Hepatocyte (in vitro differentiated cells): ENCODE results near the gene KCNQ5. TPM values are rescaled to one million over a fixed set of nuclear protein-coding genes. Genes with fewer than 3 reads are reported as not detected.

ENCODE experiments used
- DNase-seq: peaks from one replicate; pipeline ENCODE4 v3.0.0-alpha.2; 2016; ENCODE audit warnings: low spot score
- H2AFZ ChIP-seq: fragments of 200-600 bp; sonication (generic); 2 replicates; pipeline ENCODE4 v1.6.0; 2016; ENCODE audit warnings: antibody characterized with exemption, mild to moderate bottlenecking
- H3K27ac ChIP-seq: fragments of 200-600 bp; sonication (generic); 2 replicates; pipeline ENCODE4 v1.5.1; 2016; ENCODE audit warnings: mild to moderate bottlenecking
- H3K27me3 ChIP-seq: fragments of 200-600 bp; sonication (generic); 2 replicates; pipeline ENCODE4 v1.6.1; 2016
- H3K36me3 ChIP-seq: fragments of 200-600 bp; sonication (generic); replicated peaks from 2 replicates; pipeline ENCODE4 v1.5.1; 2016; ENCODE audit warnings: low read depth; ENCODE audit not compliant: insufficient read depth
- H3K4me1 ChIP-seq: fragments of 200-600 bp; sonication (generic); 2 replicates; pipeline ENCODE4 v1.5.1; 2016; ENCODE audit warnings: mild to moderate bottlenecking, moderate library complexity; ENCODE audit not compliant: insufficient read depth
- H3K4me2 ChIP-seq: fragments of 200-600 bp; sonication (generic); 2 replicates; pipeline ENCODE4 v1.6.0; 2016
- H3K4me3 ChIP-seq: fragments of 200-600 bp; sonication (generic); 2 replicates; pipeline ENCODE4 v1.5.1; 2016; ENCODE audit warnings: mild to moderate bottlenecking
- H3K79me2 ChIP-seq: fragments of 200-600 bp; sonication (generic); 2 replicates; pipeline ENCODE4 v1.6.0; 2017; ENCODE audit warnings: mild to moderate bottlenecking
- H3K9me2 ChIP-seq: fragments of 200-600 bp; sonication (generic); replicated peaks from 2 replicates; pipeline ENCODE4 v1.6.0; 2017; ENCODE audit warnings: mild to moderate bottlenecking; ENCODE audit not compliant: insufficient read depth
- H3K9me3 ChIP-seq: fragments of 200-600 bp; sonication (generic); 2 replicates; pipeline ENCODE4 v1.5.1; 2016; ENCODE audit warnings: low read depth, mild to moderate bottlenecking
- H4K20me1 ChIP-seq: fragments of 200-600 bp; sonication (generic); 2 replicates; pipeline ENCODE4 v1.6.0; 2016; ENCODE audit warnings: mild to moderate bottlenecking; ENCODE audit not compliant: insufficient read depth, poor library complexity, severe bottlenecking
- EZH2 ChIP-seq: fragments of 200-600 bp; sonication (generic); IDR thresholded peaks from 2 replicates; pipeline ENCODE4 v1.6.1; 2016; ENCODE audit warnings: antibody characterized with exemption, mild to moderate bottlenecking, borderline replicate concordance
- EZH2phosphoT487 ChIP-seq: fragments of 200-600 bp; sonication (generic); IDR thresholded peaks from one replicate; pipeline ENCODE4 v1.6.1; 2018; ENCODE audit warnings: antibody characterized with exemption, mild to moderate bottlenecking, low read depth, moderate library complexity; ENCODE audit not compliant: unreplicated experiment, severe bottlenecking
- WGBS: methylation state at CpG from one replicate; pipeline ENCODE4 v1.1.6; 2016; ENCODE audit warnings: low lambda C conversion rate; ENCODE audit errors: missing lambda C conversion rate; 5-methylcytosine and 5-hydroxymethylcytosine counted together
- polyA plus RNA-seq: library from polyadenylated mRNA; unstranded; fragments of >200 nt; fragmentation: Nextera tagmentation; extraction: Ambion mirVana; gene quantifications from 2 replicates; pipeline ENCODE4 v1.2.1, GENCODE V29; 2016
- total RNA-seq: library from RNA; depleted of rRNA; stranded (reverse); fragments of >200 nt; gene quantifications from 2 replicates; pipeline ENCODE4 v1.2.3, GENCODE V29; 2014
- TF ChIP-seq, protein P1 (sequence below): fragments of 200-600 bp; sonication (generic); IDR thresholded peaks from 2 replicates; pipeline ENCODE4 v1.5.1; 2016; ENCODE audit warnings: antibody characterized with exemption, mild to moderate bottlenecking; ENCODE audit not compliant: poor library complexity

The KCNQ5 gene
- total and polyA plus RNA-seq, 2 experiments from 2014 or later = 1.6 to 2.0 TPM

- TF ChIP-seq EZH2 (no peak), EZH2phosphoT487 (no peak)
- TF ChIP-seq, protein P1, sequence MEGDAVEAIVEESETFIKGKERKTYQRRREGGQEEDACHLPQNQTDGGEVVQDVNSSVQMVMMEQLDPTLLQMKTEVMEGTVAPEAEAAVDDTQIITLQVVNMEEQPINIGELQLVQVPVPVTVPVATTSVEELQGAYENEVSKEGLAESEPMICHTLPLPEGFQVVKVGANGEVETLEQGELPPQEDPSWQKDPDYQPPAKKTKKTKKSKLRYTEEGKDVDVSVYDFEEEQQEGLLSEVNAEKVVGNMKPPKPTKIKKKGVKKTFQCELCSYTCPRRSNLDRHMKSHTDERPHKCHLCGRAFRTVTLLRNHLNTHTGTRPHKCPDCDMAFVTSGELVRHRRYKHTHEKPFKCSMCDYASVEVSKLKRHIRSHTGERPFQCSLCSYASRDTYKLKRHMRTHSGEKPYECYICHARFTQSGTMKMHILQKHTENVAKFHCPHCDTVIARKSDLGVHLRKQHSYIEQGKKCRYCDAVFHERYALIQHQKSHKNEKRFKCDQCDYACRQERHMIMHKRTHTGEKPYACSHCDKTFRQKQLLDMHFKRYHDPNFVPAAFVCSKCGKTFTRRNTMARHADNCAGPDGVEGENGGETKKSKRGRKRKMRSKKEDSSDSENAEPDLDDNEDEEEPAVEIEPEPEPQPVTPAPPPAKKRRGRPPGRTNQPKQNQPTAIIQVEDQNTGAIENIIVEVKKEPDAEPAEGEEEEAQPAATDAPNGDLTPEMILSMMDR = no peak
- Histone ChIP-seq H4K20me1 (no peaks in the 10 kb centered on the region), H3K27ac (no peak overlapping the region), H3K9me2 (no peaks in the 10 kb centered on the region), H3K4me1 (no peaks in the 10 kb centered on the region), H2AFZ (no peak overlapping the region), H3K36me3 (no peaks in the 10 kb centered on the region), H3K4me3 (no peak overlapping the region), H3K27me3 (no peaks in the 10 kb centered on the region), H3K9me3 (no peaks in the 10 kb centered on the region), H3K4me2 (no peak overlapping the region), H3K79me2 (no peaks in the 10 kb centered on the region)
- 61% methylated on average over 2 of the region's 2 CpGs for WGBS
- no peak for DNase-seq
These were observed 347.8 kb downstream of the KCNQ5 start for GRCh38 chr6:72969666-72970065.

DNA sequence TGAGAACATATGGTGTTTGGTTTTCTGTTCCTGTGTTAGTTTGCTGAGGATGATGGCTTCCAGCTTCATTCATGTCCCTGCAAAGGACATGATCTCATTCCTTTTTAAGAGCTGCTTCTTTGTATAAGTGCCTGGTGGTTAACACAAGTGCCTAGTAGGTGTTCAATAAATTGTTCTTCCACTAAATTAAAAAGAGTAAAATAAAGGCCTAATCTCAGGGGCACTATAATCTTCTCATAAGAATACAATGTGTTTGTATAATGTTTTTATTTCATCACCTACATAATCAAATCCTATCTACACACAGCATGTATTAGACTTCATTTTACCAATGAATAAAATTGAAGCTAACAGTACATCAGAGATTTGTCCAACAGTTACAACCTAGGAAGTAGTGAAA lies 350.7 kb downstream of the KCNQ5 start:
- H3K9me3 ChIP-seq = no peaks in the 10 kb centered on the region
- H3K4me1 ChIP-seq = no peaks in the 10 kb centered on the region
- no peak overlapping the region for H2AFZ ChIP-seq
- no peak overlapping the region for H3K27ac ChIP-seq
- no peak for DNase-seq
- no peaks in the 10 kb centered on the region for H3K9me2 ChIP-seq
- H3K79me2 ChIP-seq = no peaks in the 10 kb centered on the region
- H3K4me3 ChIP-seq = no peak overlapping the region
- H3K4me2 ChIP-seq = no peak overlapping the region
- no peaks in the 10 kb centered on the region for H3K36me3 ChIP-seq
- no peaks in the 10 kb centered on the region for H4K20me1 ChIP-seq
- TF ChIP-seq, protein P1 = no peak
- no peak for TF ChIP-seq EZH2phosphoT487
- no peaks in the 10 kb centered on the region for H3K27me3 ChIP-seq

DNA sequence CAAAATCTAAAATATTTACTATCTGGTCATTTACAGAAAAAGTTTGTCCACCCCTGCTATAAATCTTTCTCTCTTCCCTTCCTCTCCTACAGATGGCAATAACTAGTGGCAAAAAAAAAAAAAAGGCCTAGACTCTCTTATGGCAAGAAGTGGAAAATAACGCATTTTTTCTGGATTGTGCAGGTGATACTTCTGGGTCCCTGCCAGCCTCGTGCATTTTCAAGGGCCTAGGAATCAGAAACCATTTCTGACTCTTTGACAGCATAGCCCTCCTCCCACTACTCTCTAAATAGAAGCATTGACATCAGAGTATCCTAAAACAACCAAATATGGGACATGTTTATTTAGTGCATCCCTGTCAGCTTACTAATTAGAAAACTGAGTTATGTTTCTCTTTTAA lies 352.4 kb downstream of the KCNQ5 start:
- TF ChIP-seq, protein P1 = no peak
- no peak for TF ChIP-seq EZH2

DNA sequence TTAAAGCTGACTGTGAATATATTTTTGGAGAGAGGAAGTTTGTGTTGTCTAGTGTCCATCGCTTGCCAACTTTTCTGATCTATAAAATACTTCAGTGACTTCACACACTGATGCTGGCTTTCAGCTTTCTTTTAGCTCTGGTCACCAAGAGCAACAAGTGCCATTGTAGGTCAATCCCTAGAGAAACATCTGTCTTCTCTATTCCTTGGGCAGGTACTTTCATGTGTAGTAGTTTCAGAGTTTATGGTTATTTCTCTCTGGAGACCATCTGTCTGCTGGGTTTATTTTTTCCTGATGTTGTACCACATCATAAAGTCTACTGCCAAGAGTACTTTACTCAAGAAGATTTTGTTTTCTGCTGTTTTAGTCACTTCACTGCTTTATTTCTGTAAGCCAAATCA lies 353.5 kb downstream of the KCNQ5 start:
- Histone ChIP-seq H3K27ac (no peak overlapping the region), H3K27me3 (no peaks in the 10 kb centered on the region), H3K4me1 (no peaks in the 10 kb centered on the region), H3K9me3 (no peaks in the 10 kb centered on the region), H2AFZ (no peak overlapping the region), H3K4me2 (no peak overlapping the region), H3K9me2 (no peaks in the 10 kb centered on the region), H3K79me2 (no peaks in the 10 kb centered on the region), H3K4me3 (no peak overlapping the region), H4K20me1 (no peaks in the 10 kb centered on the region), H3K36me3 (no peaks in the 10 kb centered on the region)
- TF ChIP-seq, protein P1 = no peak
- TF ChIP-seq EZH2phosphoT487 = peak; percentile 66
- 61% methylated on average over 1 of the region's 1 CpG for WGBS
- peak; percentile 29 for DNase-seq

More for the DNA sequence above, 352.4 kb downstream of the KCNQ5 start:
- no peaks in the 10 kb centered on the region for H3K9me2 ChIP-seq
- H3K4me2 ChIP-seq = no peak overlapping the region
- H3K36me3 ChIP-seq = no peaks in the 10 kb centered on the region
- no peak for DNase-seq
- no peaks in the 10 kb centered on the region for H4K20me1 ChIP-seq
- H2AFZ ChIP-seq = no peak overlapping the region
- 50% methylated on average over 2 of the region's 2 CpGs for WGBS
- no peaks in the 10 kb centered on the region for H3K27me3 ChIP-seq
- H3K27ac ChIP-seq = no peak overlapping the region
- H3K9me3 ChIP-seq = no peaks in the 10 kb centered on the region
- H3K79me2 ChIP-seq = no peaks in the 10 kb centered on the region
- H3K4me1 ChIP-seq = no peaks in the 10 kb centered on the region
- H3K4me3 ChIP-seq = no peak overlapping the region
